HCT116 (cell line): ENCODE measurements around the gene SLC16A3. TPM values are rescaled to one million over a fixed set of nuclear protein-coding genes. Genes with fewer than 3 reads are reported as not detected.

ENCODE experiments used
- ATAC-seq: fragments of 200-7000 bp; cut with Tn5 transposase; 2 replicates; pipeline ENCODE4 v1.9.1; 2020; ENCODE audit warnings: mild to moderate bottlenecking, moderate library complexity
- BruUV-seq: library from RNA; stranded (reverse); fragments of 400-500 nt; replicated peaks from 2 replicates; lab custom pipeline; 2021; lab: Mats Ljungman, UMichigan
- CTCF ChIA-PET: fragments of 300-600 bp; sonication (Branson Sonifier 250); formaldehyde crosslinking; loops from one replicate; lab custom pipeline; 2021; ENCODE audit warnings: antibody characterized with exemption; lab: Charles Lee
- POLR2A ChIA-PET: fragments of 300-600, 350-600 bp; sonication (Branson Sonifier 250); formaldehyde crosslinking; loops from one replicate; lab custom pipeline; 2021; ENCODE audit warnings: antibody characterized with exemption; lab: Charles Lee
- RAD21 ChIA-PET, 2 experiments: fragments of 300-600 bp; sonication (Branson Sonifier 250); formaldehyde crosslinking; loops; one replicate each; lab custom pipeline; 2023; ENCODE audit warnings: low total read pairs in 2 of 2; ENCODE audit not compliant: uncharacterized antibody in 2 of 2, unreplicated experiment in 2 of 2, low non-redundant PET in 1 of 2; lab: Charles Lee
- DNase-seq: peaks from one replicate; pipeline ENCODE4 v3.0.0-alpha.2; 2010; ENCODE audit warnings: low read depth, low spot score
- H2AFZ ChIP-seq: fragments of 200-600 bp; shearing (Covaris generic), sonication (generic); 2 replicates; pipeline ENCODE4 v1.6.1; 2017; ENCODE audit warnings: low read depth, mixed run types, mixed read lengths, antibody characterized with exemption, low read length; ENCODE audit not compliant: poor library complexity, severe bottlenecking
- H3K27ac ChIP-seq: 2 replicates; pipeline ENCODE4 v1.5.1; 2012; ENCODE audit warnings: low read depth, low read length
- H3K27me3 ChIP-seq: fragments of 200-600 bp; sonication (generic); 2 replicates; pipeline ENCODE4 v1.6.1; 2016; ENCODE audit warnings: mixed run types, low read length, mixed read lengths; ENCODE audit not compliant: insufficient read depth
- H3K36me3 ChIP-seq, 2 experiments: fragments of 200-500 bp in 1 of 2; fragments of 200-600 bp in 1 of 2; sonication (Bioruptor generic) in 1 of 2; sonication (generic) in 1 of 2; 2 replicates each; pipeline versions ENCODE4 v1.5.1 to v1.6.1; 2014 to 2016; ENCODE audit warnings: low read length in 2 of 2, inconsistent platforms in 1 of 2, mixed read lengths in 1 of 2, mixed run types in 1 of 2; ENCODE audit not compliant: insufficient read depth in 2 of 2, control insufficient read depth in 1 of 2
- H3K4me1 ChIP-seq, 2 experiments: fragments of 200-600 bp in 1 of 2; sonication (generic) in 1 of 2; 2 replicates each; pipeline versions ENCODE4 v1.5.1 to v1.6.1; 2012 to 2017; ENCODE audit warnings: low read length in 2 of 2, inconsistent platforms in 1 of 2, mild to moderate bottlenecking in 1 of 2, mixed read lengths in 1 of 2, mixed run types in 1 of 2, moderate library complexity in 1 of 2; ENCODE audit not compliant: insufficient read depth in 2 of 2, control insufficient read depth in 1 of 2
- H3K4me2 ChIP-seq: fragments of 200-600 bp; sonication (generic); 2 replicates; pipeline ENCODE4 v1.6.1; 2017; ENCODE audit warnings: mixed run types, low read length, mixed read lengths
- H3K4me3 ChIP-seq, 2 experiments: fragments of 200-600 bp in 1 of 2; sonication (generic) in 1 of 2; replicated peaks in 1 of 2; 2 replicates each; pipeline ENCODE4 v1.5.1; 2011 to 2016; ENCODE audit warnings: low read length in 2 of 2, control low read depth in 1 of 2, low read depth in 1 of 2, mild to moderate bottlenecking in 1 of 2, mixed read lengths in 1 of 2, mixed run types in 1 of 2
- H3K79me2 ChIP-seq: fragments of 200-600 bp; sonication (generic); 2 replicates; pipeline ENCODE4 v1.6.1; 2017; ENCODE audit warnings: mild to moderate bottlenecking, mixed run types, low read length, moderate library complexity, mixed read lengths; ENCODE audit not compliant: insufficient read depth
- H3K9ac ChIP-seq: fragments of 200-600 bp; sonication (generic); 2 replicates; pipeline ENCODE4 v1.6.1; 2016; ENCODE audit warnings: low read length, mixed read lengths
- H3K9me2 ChIP-seq: fragments of 200-600 bp; sonication (generic), shearing (Covaris generic); 2 replicates; pipeline ENCODE4 v1.6.1; 2017; ENCODE audit warnings: mixed run types, mild to moderate bottlenecking, moderate library complexity; ENCODE audit not compliant: insufficient read depth
- H3K9me3 ChIP-seq, 2 experiments: fragments of 200-500 bp in 1 of 2; fragments of 200-600 bp in 1 of 2; sonication (Bioruptor generic) in 1 of 2; sonication (generic) in 1 of 2; 2 replicates each; pipeline ENCODE4 v1.6.1; 2014 to 2017; ENCODE audit warnings: low read length in 2 of 2, mixed read lengths in 2 of 2, inconsistent platforms in 1 of 2, low read depth in 1 of 2, mild to moderate bottlenecking in 1 of 2, mixed run types in 1 of 2, moderate library complexity in 1 of 2; ENCODE audit not compliant: control insufficient read depth in 1 of 2, insufficient read depth in 1 of 2
- H4K20me1 ChIP-seq: fragments of 200-600 bp; sonication (generic), shearing (Covaris generic); 2 replicates; pipeline ENCODE4 v1.6.1; 2017; ENCODE audit warnings: mixed run types, mild to moderate bottlenecking, moderate library complexity; ENCODE audit not compliant: insufficient read depth
- CBX3 ChIP-seq: IDR thresholded peaks from 2 replicates; pipeline ENCODE4 v1.6.1; 2012; ENCODE audit warnings: low read depth
- CTCF ChIP-seq, 3 experiments: fragments of 200-600 bp in 1 of 3; sonication (generic) in 1 of 3; IDR thresholded peaks in 2 of 3; conservative IDR thresholded peaks in 1 of 3; 2 replicates each; pipeline ENCODE4 v1.5.1; 2012 to 2017; ENCODE audit warnings: low read depth in 2 of 3, low read length in 2 of 3, antibody characterized with exemption in 1 of 3, borderline replicate concordance in 1 of 3, control low read depth in 1 of 3, mild to moderate bottlenecking in 1 of 3, mixed read lengths in 1 of 3, mixed run types in 1 of 3, moderate library complexity in 1 of 3; ENCODE audit not compliant: insufficient read depth in 1 of 3
- JUND ChIP-seq: IDR thresholded peaks from 2 replicates; pipeline ENCODE4 v1.6.1; 2012
- MAX ChIP-seq: IDR thresholded peaks from 2 replicates; pipeline ENCODE4 v1.6.1; 2012
- POLR2A ChIP-seq: IDR thresholded peaks from 2 replicates; pipeline ENCODE4 v1.7.0; 2011; ENCODE audit warnings: borderline replicate concordance; ENCODE audit not compliant: insufficient read depth, insufficient read length; ENCODE audit errors: extremely low read depth
- POLR2AphosphoS5 ChIP-seq: IDR thresholded peaks from 2 replicates; pipeline ENCODE4 v1.6.1; 2011; ENCODE audit warnings: mild to moderate bottlenecking, low read depth, low read length, moderate library complexity
- RAD21 ChIP-seq: IDR thresholded peaks from 2 replicates; pipeline ENCODE4 v1.6.1; 2012; ENCODE audit warnings: low read depth, mild to moderate bottlenecking
- REST ChIP-seq: IDR thresholded peaks from 2 replicates; pipeline ENCODE4 v1.6.1; 2012; ENCODE audit warnings: low read depth
- SIN3A ChIP-seq: IDR thresholded peaks from 2 replicates; pipeline ENCODE4 v1.6.1; 2012; ENCODE audit warnings: low read depth
- SP1 ChIP-seq: IDR thresholded peaks from 2 replicates; pipeline ENCODE4 v1.6.1; 2012; ENCODE audit warnings: low read depth
- TCF7L2 ChIP-seq: IDR thresholded peaks from 2 replicates; pipeline ENCODE4 v1.7.0; 2011; ENCODE audit warnings: borderline replicate concordance, inconsistent platforms; ENCODE audit not compliant: insufficient read depth, insufficient read length; ENCODE audit errors: extremely low read depth
- YY1 ChIP-seq: IDR thresholded peaks from 2 replicates; pipeline ENCODE4 v1.6.1; 2011; ENCODE audit warnings: low read length, low read depth, moderate library complexity, mild to moderate bottlenecking; ENCODE audit not compliant: insufficient replicate concordance; ENCODE audit errors: extremely low read depth
- ZBTB33 ChIP-seq: IDR thresholded peaks from 2 replicates; pipeline ENCODE4 v1.6.1; 2011; ENCODE audit warnings: mild to moderate bottlenecking, low read length, moderate library complexity; ENCODE audit not compliant: insufficient replicate concordance; ENCODE audit errors: extremely low read depth
- ZFX ChIP-seq: fragments of 450-650 bp; IDR thresholded peaks from 2 replicates; pipeline ENCODE4 v1.6.1; 2017
- ZNF274 ChIP-seq: fragments of 200-500 bp; sonication (Bioruptor generic); IDR thresholded peaks from 2 replicates; pipeline ENCODE4 v1.6.1; 2014; ENCODE audit warnings: mild to moderate bottlenecking, low read depth, low read length, inconsistent platforms
- intact Hi-C: fragments of 100-400 bp; cut with micrococcal nuclease; formaldehyde crosslinking; loops from 2 replicates; pipeline ENCODE4 v1.10.0; 2022
- total RNA-seq: library from RNA; stranded (reverse); gene quantifications from one replicate; pipeline ENCODE4 v1.2.1, GENCODE V29; 2021; ENCODE audit not compliant: unreplicated experiment

Gene SLC16A3
- total RNA-seq, 1 experiment from 2014 or later: 445 TPM

GRCh38 chr17:82205720-82206508 is 22.9 kb upstream of the SLC16A3 start:
- POLR2A ChIA-PET: interaction anchor here (0.7 to 2.3 kb wide), 6 partner anchors 9 to 78 kb away, joined by 3 to 21 read pairs (median 4); partner anchors contain the start of gene SLC16A3
- peak overlapping the region; percentile 75 for H3K27ac ChIP-seq
- H2AFZ ChIP-seq: no peak overlapping the region
- peak; percentile 77 for ATAC-seq
- intact Hi-C loops: loop anchor here (1.0 kb wide), 1 partner anchor 24 kb away; no protein-coding TSS in a partner anchor
- peak overlapping the region; percentile 60 for H3K9ac ChIP-seq
- TF ChIP-seq JUND: no peak
- peak; percentile 69; the same call in 1 of the 2 replicates for TF ChIP-seq SP1
- peak in 2 of 3 experiments; percentile 98; a peak in 5 of 6 replicates for TF ChIP-seq CTCF (IDR thresholded peaks at IDR 0.05 in 2 of 3, conservative IDR thresholded peaks at IDR 0.05 in 1 of 3; ENCODE audit: borderline replicate concordance in 1 of 3, insufficient read depth in 1 of 3, low read depth in 2 of 3, low read length in 2 of 3)
- TF ChIP-seq POLR2AphosphoS5: peak; percentile 89
- peak; percentile 50 for TF ChIP-seq TCF7L2
- TF ChIP-seq SIN3A: peak; percentile 71; the same call in 1 of the 2 replicates
- TF ChIP-seq ZBTB33: peak; percentile 34
- TF ChIP-seq ZFX: peak; percentile 59; the same call in 1 of the 2 replicates
- peak; percentile 40 for TF ChIP-seq YY1
- TF ChIP-seq POLR2A: peak; percentile 80
- TF ChIP-seq RAD21: peak; percentile 87
- TF ChIP-seq MAX: peak; percentile 80
- no peak; the same call in 1 of the 2 replicates for TF ChIP-seq CBX3
- TF ChIP-seq ZNF274: no peak
- no peak for TF ChIP-seq REST
- TF ChIP-seq, all 23 proteins: peak for 11
- no peaks in the 10 kb centered on the region for H3K9me2 ChIP-seq
- H3K4me3 ChIP-seq: peak overlapping the region; percentile 19 to 47
- H3K27me3 ChIP-seq: no peaks in the 10 kb centered on the region
- H3K79me2 ChIP-seq: peaks cover 22% of the 10 kb centered on the region
- peak overlapping the region; percentile 76 for H3K4me2 ChIP-seq
- H4K20me1 ChIP-seq: no peaks in the 10 kb centered on the region
- TSS peak; percentile 14 for BruUV-seq
- ChIA-PET CTCF (interaction anchor here (0.8 to 1.8 kb wide), 12 partner anchors 10 to 184 kb away, joined by 3 to 10 read pairs (median 4); partner anchors contain the start of genes CENPX, DCXR, FASN and SLC16A3), RAD21 (interaction anchor here (1.4 to 1.7 kb wide), 2 partner anchors 23 to 24 kb away, joined by 5 to 6 read pairs; partner anchors contain the start of gene SLC16A3 (in 1 of the 2))
- H3K9me3 ChIP-seq: no peaks in the 10 kb centered on the region
- peak; percentile 93 for DNase-seq
- peaks cover 0 to 5% of the 10 kb centered on the region in 2 experiments; a peak in 3 of 4 replicates for H3K36me3 ChIP-seq
- H3K4me1 ChIP-seq: peaks cover 35 to 53% of the 10 kb centered on the region in 2 experiments
